ENCODE results near the gene PGAP6. TPM values are rescaled to one million over a fixed set of nuclear protein-coding genes. Genes with fewer than 3 reads are reported as not detected.
A peak's percentile ranks its signal among the peaks of the same experiment; 100 is the strongest.

The PGAP6 gene
- total RNA-seq, 4 donors from 2014 or later, result 13.8 to 30.0 (median 19.4) TPM

DNA sequence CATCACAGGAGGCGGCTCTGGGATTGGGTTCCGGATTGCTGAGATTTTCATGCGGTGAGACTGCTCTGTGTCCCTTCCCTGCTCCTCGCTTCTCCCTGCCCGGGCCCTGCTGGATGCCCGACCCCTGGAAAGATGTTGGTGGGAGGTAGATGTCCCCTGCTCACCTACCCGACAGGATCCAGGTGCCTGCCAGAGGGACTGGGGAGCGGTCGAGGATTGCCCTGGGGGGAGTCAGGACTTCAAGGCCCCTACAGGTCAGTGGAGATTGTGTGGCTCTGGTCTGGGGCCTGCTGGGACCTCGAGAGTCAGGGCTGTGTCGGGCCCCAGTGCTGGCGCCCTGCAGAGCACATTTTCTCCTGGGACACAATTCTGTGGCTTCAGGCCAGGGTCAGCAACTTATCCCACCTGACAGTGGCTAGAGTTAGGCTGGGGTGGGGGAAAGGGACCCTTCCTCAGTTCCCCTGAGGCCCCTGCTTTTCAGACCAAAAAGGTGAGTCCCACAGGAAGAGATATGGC lies 23.3 kb upstream of the PGAP6 start:
- DNase-seq (ENCODE audit: low spot score in 2 of 2), result no peak
- TF ChIP-seq POLR2A (IDR thresholded peaks at IDR 0.05), result no peak
- no peak overlapping the region for H3K4me3 ChIP-seq (ENCODE audit: low read depth, poor library complexity, severe bottlenecking)
- intact Hi-C loops (cut with DNase I; ENCODE audit: low total_unique reads), result no loop called here
- WGBS, 2 donors, result 87 to 89% methylated on average over 9 to 12 of the region's 12 CpGs

DNA sequence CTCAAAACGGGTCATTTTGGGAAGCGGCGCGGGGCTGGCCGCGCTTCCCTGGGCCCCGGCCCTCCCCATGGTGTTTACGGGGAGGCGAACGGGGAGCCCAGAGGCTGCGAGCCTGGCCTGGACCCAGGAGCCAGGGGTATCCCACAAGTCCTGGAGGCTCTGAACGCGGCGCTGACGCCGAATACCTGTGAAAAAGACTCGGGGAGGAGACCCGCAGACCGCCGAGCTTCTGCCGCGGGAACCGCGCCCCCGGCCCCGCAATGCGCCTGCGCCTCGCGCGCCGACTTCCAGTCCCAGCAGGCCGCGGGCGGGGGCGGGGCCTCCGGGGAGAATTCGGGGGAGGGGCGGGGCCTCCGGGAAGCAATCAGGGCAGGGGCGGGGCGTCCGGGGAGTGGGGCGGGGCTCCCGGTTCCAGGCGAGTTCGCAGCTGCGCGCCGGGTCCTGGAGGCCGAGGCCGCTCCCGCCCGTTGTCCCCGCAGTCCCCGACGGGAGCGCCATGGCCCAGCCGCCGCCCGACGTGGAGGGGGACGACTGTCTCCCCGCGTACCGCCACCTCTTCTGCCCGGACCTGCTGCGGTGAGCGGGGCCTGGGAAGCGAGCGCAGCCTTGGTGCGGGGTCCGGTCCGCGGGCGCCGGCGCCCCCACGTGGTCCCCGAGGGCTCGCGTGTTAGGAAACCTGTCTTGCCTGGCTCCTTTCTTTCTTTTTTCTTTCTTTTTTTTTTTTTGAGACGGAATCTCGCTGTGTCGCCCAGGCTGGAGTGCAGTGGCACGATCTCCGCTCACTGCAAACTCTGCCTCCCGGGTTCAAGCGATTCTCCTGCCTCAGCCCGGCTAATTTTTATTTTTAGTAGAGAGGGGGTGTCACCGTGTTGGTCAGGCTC lies 19.9 kb upstream of the PGAP6 start, which contains the start of gene DECR2:
DECR2 (plus strand) TSS at position 418 of the 881 bp plus-strand sequence; CDS start at position 497, 79 bp downstream.
- peak within 1 kb of the TSS; percentile 77 for H3K4me3 ChIP-seq (ENCODE audit: low read depth, poor library complexity, severe bottlenecking)
- intact Hi-C loops (cut with DNase I; ENCODE audit: low total_unique reads), result no loop called here
- peak; percentile 93 to 99 for DNase-seq (ENCODE audit: low spot score in 2 of 2)
- TF ChIP-seq, protein P1, sequence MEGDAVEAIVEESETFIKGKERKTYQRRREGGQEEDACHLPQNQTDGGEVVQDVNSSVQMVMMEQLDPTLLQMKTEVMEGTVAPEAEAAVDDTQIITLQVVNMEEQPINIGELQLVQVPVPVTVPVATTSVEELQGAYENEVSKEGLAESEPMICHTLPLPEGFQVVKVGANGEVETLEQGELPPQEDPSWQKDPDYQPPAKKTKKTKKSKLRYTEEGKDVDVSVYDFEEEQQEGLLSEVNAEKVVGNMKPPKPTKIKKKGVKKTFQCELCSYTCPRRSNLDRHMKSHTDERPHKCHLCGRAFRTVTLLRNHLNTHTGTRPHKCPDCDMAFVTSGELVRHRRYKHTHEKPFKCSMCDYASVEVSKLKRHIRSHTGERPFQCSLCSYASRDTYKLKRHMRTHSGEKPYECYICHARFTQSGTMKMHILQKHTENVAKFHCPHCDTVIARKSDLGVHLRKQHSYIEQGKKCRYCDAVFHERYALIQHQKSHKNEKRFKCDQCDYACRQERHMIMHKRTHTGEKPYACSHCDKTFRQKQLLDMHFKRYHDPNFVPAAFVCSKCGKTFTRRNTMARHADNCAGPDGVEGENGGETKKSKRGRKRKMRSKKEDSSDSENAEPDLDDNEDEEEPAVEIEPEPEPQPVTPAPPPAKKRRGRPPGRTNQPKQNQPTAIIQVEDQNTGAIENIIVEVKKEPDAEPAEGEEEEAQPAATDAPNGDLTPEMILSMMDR (IDR thresholded peaks at IDR 0.05), result no peak
- peak in 1 of 2 donors; percentile 65 for TF ChIP-seq POLR2A (IDR thresholded peaks at IDR 0.05)
- 1 to 2% methylated on average over 43 to 44 of the region's 91 CpGs for WGBS, 2 donors

DNA sequence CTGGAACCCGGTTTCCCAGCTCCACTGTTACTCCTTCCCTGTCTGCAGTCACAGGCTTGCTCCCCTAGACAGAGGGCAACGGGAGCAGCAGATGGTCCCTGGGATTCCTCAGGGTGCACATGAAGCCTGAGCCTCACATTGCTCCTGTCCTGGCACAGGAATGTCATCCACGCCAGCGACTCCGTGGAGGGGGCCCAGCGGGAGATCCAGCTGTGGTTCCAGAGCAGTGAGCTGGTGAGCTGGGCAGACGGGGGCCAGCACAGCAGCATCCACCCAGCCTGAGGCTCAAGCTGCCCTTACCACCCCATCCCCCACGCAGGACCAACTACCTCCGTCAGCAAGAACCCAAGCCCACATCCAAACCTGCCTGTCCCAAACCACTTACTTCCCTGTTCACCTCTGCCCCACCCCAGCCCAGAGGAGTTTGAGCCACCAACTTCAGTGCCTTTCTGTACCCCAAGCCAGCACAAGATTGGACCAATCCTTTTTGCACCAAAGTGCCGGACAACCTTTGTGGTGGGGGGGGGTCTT lies 18.3 kb upstream of the PGAP6 start:
- peak overlapping the region; percentile 77 for H3K4me3 ChIP-seq (ENCODE audit: low read depth, poor library complexity, severe bottlenecking)
- intact Hi-C loops (cut with DNase I; ENCODE audit: low total_unique reads), result no loop called here
- DNase-seq (ENCODE audit: low spot score in 2 of 2), result no peak
- TF ChIP-seq POLR2A (IDR thresholded peaks at IDR 0.05), result no peak
- TF ChIP-seq, protein P1 (IDR thresholded peaks at IDR 0.05), result no peak
- WGBS, 2 donors, result 57 to 72% methylated on average over 6 to 10 of the region's 10 CpGs

DNA sequence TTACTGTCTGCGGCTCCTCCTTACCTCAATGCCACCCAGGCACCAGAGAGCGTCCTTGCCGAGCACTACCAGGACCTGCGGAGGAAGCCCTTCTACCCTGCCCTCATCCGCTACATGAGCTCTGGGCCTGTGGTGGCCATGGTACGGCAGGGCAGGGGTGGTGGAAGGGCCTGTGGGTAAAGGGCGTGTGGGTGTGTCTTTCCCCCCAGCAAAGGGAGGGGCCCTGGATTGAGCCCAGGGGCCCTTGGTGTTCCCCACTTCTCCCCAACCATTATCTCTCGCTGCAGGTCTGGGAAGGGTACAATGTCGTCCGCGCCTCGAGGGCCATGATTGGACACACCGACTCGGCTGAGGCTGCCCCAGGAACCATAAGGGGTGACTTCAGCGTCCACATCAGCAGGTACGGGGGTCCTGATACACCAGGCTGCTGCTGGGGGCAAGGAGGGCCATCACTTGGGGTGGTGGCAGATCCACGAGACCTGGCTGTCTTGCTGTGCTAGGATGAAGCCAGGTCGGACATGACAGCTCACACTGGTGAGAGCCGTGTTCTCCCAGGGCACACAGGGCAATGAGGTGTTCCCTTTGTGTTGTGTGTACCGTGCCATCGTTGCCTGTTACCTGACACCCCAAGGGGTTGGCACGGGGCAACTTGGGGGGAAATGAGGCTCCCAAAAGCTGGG lies 17.7 kb upstream of the PGAP6 start:
- no peak for TF ChIP-seq POLR2A (IDR thresholded peaks at IDR 0.05)
- TF ChIP-seq, protein P1 (IDR thresholded peaks at IDR 0.05), result no peak
- intact Hi-C loops (cut with DNase I; ENCODE audit: low total_unique reads), result no loop called here
- H3K4me3 ChIP-seq (ENCODE audit: low read depth, poor library complexity, severe bottlenecking), result no peak overlapping the region
- no peak for DNase-seq (ENCODE audit: low spot score in 2 of 2)
- 79 to 88% methylated on average over 13 to 22 of the region's 22 CpGs for WGBS, 2 donors

DNA sequence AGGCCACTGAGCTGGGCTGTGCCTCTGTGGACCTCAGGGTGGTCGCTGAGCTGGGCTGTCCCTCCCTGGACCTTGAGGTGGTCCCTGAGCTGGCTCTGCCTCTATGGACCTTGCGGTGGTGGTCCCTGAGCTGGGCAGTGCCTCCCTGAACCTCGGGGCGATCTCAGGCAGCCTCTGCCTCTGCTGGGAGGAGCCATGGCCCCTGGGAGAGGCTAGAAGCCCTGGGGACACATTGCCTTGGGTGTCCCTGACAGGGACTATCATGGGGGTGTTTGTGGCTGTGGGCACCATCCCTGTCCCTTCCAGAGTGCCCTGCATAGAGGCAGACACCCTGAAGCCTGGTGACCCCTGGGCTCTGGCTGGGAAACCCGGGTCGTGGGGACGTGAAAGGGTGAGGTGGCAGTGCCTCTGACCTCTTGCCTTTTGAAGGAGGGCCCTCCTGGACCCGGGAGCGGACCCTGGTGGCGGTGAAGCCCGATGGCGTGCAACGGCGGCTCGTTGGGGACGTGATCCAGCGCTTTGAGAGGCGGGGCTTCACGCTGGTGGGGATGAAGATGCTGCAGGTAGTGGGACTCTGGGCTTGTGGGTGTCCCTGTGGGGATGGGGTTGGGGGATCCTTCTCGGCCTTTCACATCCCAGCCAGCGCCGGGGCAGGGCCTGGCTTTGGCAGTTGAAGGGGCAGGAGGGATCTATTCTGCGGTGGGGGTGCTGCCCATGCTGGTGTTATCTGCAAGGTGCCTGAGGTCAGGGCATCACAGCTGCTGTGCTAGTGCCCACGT lies 17.0 kb upstream of the PGAP6 start:
- DNase-seq (ENCODE audit: low spot score in 2 of 2), result no peak
- intact Hi-C loops (cut with DNase I; ENCODE audit: low total_unique reads), result no loop called here
- WGBS, 2 donors, result 85 to 86% methylated on average over 21 to 24 of the region's 24 CpGs
- TF ChIP-seq POLR2A (IDR thresholded peaks at IDR 0.05), result no peak
- TF ChIP-seq, protein P1 (IDR thresholded peaks at IDR 0.05), result no peak
- H3K4me3 ChIP-seq (ENCODE audit: low read depth, poor library complexity, severe bottlenecking), result no peak overlapping the region

Data from lower leg skin (tissue), 4 donors.